Renal cortex interstitium (tissue), 11 donors: ENCODE results near the gene SPDYE16. TPM values are rescaled to one million over a fixed set of nuclear protein-coding genes. Genes with fewer than 3 reads are reported as not detected.
"Not testable (repeated sequence)": the region's sequence is repeated elsewhere in the genome, so short reads cannot be mapped to it uniquely, and the experiment has no call there.

ENCODE experiments used
- DNase-seq, 11 donors: peaks; one replicate each; pipeline ENCODE4 v3.0.0-alpha.2; 2013; ENCODE audit warnings: low read depth in 9 of 11, low spot score in 4 of 11; ENCODE audit errors: extremely low read depth in 1 of 11
- polyA plus RNA-seq, 3 donors: library from polyadenylated mRNA; unstranded; fragments of 120-200 nt; gene quantifications; one replicate each; pipeline ENCODE4 v1.2.1, GENCODE V29; 2013; ENCODE audit not compliant: insufficient read length in 3 of 3

Gene SPDYE16
- polyA plus RNA-seq, 3 donors = 1.6 to 4.0 (median 2.0) TPM

DNA sequence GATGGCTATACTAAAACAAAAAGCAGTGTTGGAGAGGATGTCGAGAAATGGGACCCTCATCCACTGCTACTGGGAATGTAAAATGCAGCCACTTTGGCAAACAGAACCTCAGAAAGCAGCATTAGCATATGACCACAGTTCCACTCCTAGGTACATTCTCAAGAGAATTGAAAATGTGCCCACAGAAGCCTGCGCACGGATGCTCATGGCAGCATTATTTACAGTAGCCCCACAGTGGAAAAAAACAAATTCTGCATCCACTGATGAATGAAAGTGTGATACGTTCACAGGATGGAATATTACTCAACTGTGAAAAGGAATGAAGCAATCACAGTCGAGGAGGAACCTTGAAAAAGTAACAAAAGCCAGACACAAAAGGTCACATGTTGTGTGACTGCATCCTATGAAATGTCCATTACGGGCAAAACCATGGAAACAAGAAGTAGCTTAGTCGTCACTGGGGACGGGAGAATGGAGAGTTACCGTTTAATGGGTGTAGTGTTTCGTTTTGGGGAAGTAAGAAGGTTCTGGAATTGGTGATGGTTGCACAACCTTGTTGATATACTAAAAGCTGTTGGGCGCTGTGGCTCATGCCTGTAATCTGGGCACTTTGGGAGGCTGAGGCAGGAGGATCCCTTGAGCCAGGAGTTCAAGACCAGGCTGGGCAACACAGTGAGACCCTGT is 35.2 kb downstream of the SPDYE16 start:
- DNase-seq = no peak

DNA sequence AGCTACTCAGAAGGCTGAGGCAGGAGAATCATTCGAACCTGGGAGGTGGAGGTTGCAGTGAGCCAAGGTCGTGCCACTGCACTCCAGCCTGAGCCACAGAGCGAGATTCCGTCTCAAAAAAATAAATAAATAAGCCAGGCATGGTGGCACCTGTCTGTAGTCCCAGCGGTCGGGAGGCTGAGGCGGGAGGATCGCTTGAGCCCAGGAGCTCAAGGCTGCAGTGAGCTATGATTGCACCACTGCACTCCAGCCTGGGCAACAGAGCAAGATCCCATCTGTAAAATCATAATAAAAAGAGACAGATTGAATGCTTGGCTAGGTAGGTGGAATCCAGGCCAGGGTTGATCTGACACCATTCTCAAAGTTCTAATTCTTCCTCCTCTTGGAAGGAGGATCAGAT is 36.5 kb downstream of the SPDYE16 start:
- DNase-seq = not testable (repeated sequence)

DNA sequence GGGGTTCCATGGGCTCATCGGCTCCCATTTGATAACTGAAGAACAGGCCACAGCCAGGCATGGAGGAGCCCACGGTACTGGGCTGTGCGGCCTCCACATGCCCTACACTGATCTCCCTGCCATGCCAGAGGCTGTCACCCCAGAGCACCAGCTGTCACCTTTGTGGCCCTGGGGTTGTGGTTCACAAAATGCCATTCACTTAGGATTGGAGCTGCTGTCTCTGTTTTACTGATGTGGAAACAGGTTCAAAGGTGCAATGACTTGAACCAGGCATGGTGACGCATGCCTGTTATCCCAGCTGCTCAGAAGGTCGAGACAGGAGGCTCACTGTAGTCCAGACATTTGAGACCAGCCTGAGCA is 37.0 kb downstream of the SPDYE16 start:
- DNase-seq = no peak

DNA sequence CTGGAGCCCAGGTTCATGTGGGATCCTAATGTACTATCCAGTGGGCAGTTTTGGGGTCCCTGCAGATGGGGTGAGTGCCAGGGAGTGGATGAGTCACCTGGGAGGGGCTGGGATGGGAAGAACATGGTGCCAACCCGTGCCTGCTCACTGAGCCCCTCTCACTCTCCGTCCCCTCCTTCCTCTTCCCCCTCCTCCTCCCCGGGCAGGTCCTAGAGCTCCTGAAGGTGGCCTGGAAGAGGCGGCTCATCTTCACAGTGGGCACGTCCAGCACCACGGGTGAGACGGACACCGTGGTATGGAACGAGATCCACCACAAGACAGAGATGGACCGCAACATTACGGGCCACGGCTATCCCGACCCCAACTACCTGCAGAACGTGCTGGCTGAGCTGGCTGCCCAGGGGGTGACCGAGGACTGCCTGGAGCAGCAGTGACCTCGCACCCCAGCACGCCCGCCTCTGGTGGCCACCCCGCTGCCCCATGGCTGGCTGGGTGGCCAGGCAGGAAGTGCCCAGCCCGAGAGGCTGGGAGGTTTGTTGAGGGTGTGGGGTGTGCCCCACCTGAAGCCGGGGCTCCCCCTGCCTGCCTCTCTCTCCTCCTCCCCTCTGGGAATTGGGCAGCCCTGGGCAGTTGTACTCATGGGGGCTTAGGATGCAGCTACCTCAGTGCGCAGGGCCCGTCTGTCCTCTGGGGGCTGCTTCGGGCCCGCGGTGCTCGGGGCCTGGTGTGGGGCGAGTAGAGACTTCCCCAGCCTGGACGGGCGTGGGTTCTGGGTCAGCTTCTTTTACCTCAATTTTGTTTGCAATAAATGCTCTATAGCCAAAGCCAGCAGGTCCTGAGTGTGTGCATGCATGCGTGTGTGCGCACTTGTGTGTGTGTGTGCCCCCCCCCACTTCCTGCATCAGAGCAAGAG is 37.7 kb downstream of the SPDYE16 start:
- DNase-seq = no peak

DNA sequence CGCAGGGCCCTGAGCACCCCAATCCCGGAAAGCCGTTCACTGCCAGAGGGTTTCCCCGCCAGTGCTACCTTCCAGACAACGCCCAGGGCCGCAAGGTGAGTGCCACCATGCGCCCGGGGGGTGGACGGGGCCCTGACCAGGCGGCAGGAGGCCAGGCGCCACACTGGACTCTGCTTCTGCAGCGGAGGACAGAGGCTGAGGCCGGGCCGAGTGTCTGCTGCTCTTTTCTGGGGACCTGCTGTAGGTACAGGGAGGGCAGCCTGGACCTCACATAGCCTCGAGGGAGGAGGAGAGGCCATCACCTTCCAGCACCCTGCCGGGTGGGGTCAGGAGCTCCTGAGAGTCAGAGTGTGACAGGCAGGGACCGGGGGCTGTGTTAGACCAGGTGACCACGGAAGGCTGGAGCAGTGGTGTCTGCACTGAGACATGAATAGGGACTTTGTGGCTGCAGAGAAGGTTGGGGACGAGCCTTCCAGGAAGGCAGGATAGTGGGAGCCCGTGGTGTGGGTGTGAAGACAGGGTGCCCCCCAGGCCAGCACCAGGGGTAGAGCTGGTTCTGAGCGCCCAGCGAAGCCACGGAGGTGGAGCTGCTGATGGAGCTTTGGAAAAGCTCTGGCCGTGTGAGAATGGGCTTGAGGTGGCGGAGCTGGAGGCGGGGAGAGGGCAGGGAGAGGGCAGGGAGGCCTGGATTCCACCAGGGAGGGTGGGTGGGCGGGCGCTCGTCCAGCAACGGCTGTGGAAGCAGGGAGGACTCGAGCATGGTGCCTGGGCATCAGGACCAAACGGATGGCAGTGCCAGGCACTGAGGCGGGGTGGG is 38.5 kb downstream of the SPDYE16 start:
- DNase-seq = not testable (repeated sequence)

DNA sequence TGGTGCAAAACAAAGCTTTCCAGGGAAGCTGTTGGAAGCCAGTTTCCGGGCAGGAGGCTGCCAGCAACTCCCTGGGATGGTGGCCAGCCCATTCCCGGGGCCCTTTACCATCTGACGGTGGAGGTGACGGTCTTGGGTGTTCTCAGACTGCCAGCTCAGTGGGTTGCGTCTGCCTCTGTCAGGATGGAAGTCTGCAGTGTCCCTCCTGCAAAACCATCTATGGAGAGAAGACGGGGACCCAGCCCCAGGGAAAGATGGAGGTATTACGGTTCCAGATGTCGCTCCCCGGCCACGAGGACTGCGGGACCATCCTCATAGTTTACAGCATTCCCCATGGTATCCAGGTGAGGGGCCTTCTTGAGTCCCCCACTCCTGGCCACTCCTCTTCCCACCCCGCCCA is 39.9 kb downstream of the SPDYE16 start:
- DNase-seq = not testable (repeated sequence)

DNA sequence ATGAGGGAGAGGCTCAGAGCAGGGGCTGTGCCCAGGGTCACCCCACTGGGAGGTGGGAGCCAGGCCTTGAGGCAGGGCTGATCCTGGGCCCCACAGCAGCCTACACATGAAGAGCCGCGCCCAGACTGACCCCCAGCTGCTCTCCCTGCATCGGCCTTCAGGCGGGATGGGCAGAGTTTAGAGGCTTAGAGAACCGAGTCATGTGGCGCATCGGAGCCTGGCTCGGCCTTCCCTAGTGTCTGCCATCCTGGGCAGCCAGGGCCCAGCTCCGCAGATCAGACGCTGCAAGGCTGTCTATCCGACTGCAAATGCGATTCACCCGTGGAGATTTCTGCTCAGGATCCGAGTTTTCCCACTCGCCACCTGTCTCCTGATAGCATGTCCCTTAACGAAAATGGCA is 40.3 kb downstream of the SPDYE16 start:
- not testable (repeated sequence) for DNase-seq

DNA sequence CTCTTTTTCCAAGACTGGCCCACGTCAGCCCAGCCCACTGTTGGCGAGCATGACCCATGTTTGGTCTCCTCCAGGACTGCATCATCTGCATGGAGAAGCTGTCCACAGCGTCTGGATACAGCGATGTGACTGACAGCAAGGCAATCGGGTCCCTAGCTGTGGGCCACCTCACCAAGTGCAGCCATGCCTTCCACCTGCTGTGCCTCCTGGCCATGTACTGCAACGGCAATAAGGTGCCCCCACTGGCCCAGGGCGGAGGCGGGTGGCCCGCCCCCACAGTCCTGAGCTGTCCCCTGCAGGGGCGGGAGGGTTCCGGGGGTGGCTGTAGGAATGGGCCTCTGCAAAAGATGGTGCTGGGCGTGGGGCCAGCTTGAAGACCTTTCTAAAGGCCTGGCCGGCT is 40.9 kb downstream of the SPDYE16 start:
- not testable (repeated sequence) for DNase-seq

DNA sequence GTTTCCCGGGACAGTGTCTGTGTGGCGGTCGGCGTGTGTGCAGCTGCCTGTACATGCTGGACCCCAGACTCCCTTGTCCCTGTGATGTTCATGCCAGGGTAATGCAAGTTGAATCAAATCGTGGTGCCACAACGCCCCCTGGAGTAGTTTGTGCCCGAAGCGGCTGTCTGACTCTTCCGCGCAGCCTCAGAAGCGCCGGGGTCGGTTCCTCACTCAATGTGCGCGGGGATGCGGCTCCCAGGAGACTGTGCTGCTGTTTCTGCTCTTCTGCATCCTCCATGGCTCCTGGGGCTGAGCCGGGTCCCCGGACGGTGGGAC is 43.2 kb downstream of the SPDYE16 start:
- DNase-seq = not testable (repeated sequence)

DNA sequence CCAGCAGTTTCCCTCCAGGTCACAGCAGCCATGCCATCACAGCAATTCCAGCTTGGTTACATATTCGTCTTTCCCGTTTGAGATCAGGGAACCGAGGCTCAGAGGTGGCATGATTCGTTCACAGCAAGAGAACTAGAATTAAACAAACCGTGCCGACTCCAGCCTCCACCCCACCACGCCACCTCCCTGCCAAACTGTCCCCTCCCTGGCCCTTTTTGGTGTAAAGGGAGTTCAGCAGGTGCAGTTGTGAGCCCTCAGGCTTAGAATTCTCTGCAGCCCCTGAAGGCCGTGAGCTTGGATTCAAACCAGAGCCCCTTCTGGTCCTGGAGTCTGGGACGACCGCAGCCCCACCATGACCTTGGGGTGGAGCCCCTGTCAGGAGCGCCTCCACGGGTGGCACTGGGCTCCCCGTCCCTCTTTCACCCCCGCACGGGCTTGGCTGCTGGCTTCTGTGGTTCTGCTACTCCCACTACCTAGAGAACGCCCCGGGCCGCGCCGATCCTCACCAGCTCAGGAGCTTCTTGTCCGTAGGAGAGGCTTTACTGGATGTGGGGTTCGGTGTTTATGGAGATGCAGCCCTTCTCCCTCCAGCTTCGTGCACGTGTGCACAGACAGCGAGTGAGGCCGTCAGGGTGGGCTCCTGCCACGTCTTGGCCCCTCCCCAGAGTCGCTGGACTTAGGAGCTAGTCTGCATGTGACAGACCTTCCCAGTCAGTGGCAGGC is 43.7 kb downstream of the SPDYE16 start:
- not testable (repeated sequence) for DNase-seq

DNA sequence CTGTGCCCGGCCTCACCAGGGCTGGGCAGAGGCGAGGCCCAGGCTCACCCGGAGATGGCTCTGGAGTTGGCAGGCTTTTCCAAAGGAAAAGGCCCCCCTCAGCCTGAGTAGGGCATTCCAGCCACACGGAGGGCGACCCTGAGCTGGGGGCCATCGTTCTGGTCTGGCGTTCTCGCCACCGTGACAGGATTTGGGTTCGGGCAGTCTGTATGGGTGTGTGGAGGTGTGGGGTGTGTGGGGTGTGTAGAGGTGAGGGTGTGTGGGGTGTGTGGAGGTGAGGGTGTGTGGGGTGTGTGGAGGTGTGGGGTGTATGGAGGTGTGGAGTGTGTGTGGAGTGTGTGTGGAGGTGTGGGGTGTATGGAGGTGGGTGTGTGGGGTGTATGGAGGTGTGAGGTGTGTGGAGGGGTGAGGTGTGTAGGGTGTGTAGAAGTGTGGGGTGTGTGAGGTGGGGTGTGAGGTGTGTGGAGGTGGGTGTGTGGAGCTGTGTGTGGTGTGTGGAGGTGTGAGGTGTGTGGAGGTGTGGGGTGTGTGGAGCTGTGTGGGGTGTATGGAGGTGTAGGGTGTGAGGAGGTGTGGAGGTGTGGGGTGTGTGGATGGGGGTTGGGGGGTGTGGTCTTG is 44.4 kb downstream of the SPDYE16 start:
- not testable (repeated sequence) for DNase-seq

DNA sequence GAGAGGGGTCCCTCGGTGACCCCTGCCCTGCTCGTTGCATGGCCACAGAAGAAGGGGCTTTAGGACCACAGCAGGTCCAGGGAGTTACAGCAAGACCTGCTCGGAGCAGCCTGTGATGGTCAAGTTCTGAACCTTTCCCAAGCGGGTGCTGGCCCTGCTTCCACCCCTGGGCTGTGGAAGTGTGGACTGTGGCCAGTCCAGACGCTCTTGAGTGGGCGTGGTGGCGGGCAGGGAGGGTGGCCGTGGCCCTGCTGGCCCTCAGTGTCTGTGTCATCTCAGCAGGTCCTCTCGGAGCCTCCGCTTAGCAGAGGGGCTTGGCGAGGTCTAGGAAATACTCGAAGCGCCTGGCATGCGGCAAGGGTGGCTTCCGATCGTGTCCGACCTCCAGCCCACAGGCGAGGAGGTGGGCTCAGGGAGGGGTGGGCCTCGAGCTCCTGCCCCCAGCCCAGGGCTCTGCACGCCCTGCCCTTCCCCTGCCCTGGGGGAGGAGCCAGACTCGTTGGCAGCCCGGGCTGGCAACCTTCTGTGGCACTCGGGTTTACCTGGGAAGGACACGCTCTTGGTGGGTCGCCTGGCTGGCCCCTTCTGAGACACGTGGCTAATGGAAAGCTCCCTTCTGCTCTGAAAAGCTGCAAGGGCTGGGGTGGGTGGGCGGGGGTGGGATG is 45.0 kb downstream of the SPDYE16 start:
- DNase-seq = not testable (repeated sequence)

DNA sequence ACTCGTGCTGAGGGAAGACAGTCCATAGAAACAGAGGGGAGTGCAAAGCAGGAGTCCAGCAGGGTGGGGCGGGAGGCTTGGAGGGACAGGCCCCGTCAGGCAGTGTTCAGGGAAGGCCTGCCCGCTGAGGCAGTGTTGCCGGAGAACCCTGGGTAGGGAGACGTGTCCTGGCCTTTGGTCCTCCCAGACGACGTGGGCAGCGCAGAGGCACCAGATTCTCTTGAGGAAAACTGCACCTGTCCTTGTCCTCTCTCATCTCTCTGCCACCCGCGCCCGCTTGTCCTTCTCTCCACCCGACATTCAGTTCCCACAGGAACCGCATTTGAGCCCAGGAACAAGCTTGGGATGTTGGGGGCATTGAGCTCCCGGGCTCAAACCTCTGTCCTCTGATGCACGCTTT is 47.4 kb downstream of the SPDYE16 start:
- not testable (repeated sequence) for DNase-seq

DNA sequence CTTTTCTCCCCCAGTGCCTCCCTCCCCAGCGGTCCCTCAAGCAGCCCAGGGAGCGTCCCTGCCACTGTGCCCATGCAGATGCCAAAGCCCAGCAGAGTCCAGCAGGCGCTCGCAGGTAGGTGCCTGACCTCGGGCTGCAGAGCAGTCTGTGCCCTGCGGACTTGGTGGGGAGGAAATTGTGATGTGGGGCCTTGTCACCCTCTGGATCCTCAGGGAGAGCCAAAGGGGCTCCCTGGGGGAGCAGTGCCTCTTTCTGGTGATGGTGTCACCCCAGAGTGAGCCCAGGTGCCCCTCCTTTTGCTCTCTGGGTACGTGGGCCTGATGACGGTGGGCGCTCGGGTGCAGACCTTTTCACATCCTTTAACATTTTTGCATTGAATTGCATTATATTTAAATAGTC is 51.0 kb downstream of the SPDYE16 start:
- DNase-seq = not testable (repeated sequence)

DNA sequence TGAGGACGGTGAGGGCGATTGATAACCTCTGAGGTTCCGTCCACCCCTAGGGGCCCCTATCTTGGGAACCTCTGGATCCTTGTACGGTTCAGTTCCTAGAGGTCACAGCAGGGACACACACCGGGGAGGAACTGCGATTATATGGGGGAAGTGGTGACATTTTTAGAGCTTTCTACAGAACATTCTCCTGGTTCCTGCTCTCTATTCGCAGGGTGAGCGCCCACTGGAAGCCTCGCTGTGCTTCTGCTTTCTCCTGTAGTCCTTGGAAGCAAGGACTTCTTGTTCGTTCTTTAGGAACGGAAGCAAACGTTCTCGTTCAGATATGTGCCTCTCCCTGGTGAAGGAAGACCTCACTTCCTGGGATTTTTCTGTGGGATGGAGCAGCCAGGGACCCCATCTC is 55.1 kb downstream of the SPDYE16 start:
- DNase-seq = not testable (repeated sequence)

DNA sequence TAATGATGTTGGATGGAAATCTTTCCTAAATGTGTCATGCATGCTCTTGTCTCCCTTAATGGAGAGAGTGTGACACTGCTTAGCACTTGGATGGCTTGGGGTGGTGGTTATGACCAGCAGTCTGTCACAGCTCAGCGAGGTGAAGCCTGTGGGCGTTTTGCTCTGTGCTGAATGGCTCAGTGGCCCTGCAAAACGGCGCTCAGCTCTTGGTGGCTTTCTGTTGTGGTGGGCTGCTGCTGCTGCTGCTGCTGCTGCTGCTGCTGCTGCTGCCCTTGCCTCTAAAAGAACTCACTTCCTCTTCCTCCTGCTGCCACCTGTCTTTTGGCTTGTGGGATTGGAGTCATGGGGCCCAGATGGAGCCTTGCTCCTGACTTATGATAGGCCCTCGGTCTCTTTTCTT is 56.5 kb downstream of the SPDYE16 start:
- DNase-seq = not testable (repeated sequence)

DNA sequence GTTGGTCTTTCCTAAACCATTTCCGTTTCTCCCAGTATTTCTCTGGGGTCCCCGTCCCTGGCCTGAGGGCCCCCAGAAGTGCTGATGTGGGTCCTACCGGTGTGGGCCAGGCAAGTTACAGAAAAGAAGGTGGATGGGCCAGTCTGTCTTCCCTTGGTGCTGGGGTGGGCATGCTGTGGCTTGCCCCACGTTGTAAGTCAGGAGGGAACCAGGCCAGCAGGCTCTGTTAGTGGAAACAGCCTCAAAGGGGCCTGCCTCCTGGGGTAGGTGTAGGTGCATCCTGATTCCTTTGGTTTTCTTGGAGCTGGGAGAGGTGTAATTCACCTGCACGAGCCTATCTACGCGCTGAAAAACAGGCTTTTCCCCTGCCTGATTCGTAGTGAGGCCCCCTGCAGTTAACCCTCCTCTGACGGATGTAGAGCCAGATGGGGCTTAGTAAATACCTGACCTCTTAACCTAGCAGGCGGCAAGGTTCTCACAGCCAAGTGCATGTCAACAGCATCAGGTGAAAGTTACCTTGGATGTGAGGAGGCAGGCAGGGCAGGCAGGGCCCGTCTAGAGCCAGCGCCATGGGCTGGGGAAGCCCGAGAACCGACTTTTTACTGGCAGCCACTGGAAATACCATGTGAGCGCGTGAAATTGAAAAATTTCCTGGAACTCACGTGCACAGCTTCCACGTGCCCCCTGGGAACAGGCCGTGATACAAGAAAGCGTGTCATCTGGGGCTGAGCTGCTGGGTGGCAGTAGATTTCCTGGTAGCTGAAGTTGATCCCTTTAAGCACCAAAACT is 57.1 kb downstream of the SPDYE16 start:
- not testable (repeated sequence) for DNase-seq
